Endodermal cell (in vitro differentiated cells): Measurements from ENCODE around the gene ALG8. TPM values are rescaled to one million over a fixed set of nuclear protein-coding genes. Genes with fewer than 3 reads are reported as not detected.
A peak's percentile ranks its signal among the peaks of the same experiment; 100 is the strongest.

ENCODE experiments used
- DNase-seq: peaks from one replicate; pipeline ENCODE4 v3.0.0-alpha.2; 2017
- H3K27ac ChIP-seq: 2 replicates; pipeline ENCODE4 v1.5.1; 2013; ENCODE audit warnings: mild to moderate bottlenecking, low read depth, low read length, moderate library complexity
- H3K27me3 ChIP-seq: 2 replicates; pipeline ENCODE4 v1.6.1; 2013; ENCODE audit warnings: mild to moderate bottlenecking, low read length, moderate library complexity; ENCODE audit not compliant: insufficient read depth, control insufficient read depth, poor library complexity, severe bottlenecking
- H3K36me3 ChIP-seq: 2 replicates; pipeline ENCODE4 v1.7.0; 2013; ENCODE audit warnings: mild to moderate bottlenecking, low read length, moderate library complexity; ENCODE audit not compliant: control insufficient read depth, insufficient read depth
- H3K4me1 ChIP-seq: one replicate; pipeline ENCODE4 v1.7.0; 2013; ENCODE audit warnings: low read length; ENCODE audit not compliant: control insufficient read depth, insufficient read depth
- H3K4me3 ChIP-seq: 2 replicates; pipeline ENCODE4 v1.5.1; 2013; ENCODE audit warnings: mild to moderate bottlenecking, low read length, moderate library complexity
- H3K9ac ChIP-seq: 2 replicates; pipeline ENCODE4 v1.6.1; 2013; ENCODE audit warnings: mild to moderate bottlenecking, low read length, moderate library complexity; ENCODE audit not compliant: poor library complexity, severe bottlenecking; ENCODE audit errors: extremely low read depth
- H3K9me3 ChIP-seq: 2 replicates; pipeline ENCODE4 v1.6.1; 2013; ENCODE audit warnings: mild to moderate bottlenecking, low read length, moderate library complexity; ENCODE audit not compliant: control insufficient read depth
- H3K27ac Mint-ChIP-seq: 2 replicates; pipeline ENCODE4 v1.8.0; 2020; ENCODE audit warnings: mixed read lengths
- H3K27me3 Mint-ChIP-seq: 2 replicates; pipeline ENCODE4 v1.8.0; 2021; ENCODE audit warnings: mild to moderate bottlenecking, mixed read lengths; ENCODE audit not compliant: insufficient read depth
- H3K36me3 Mint-ChIP-seq: 2 replicates; pipeline ENCODE4 v1.8.0; 2020; ENCODE audit warnings: low read depth, mixed read lengths
- H3K4me1 Mint-ChIP-seq: 2 replicates; pipeline ENCODE4 v1.8.0; 2020; ENCODE audit warnings: mixed read lengths
- H3K4me3 Mint-ChIP-seq: 2 replicates; pipeline ENCODE4 v1.8.0; 2020; ENCODE audit warnings: mild to moderate bottlenecking, moderate library complexity, mixed read lengths
- H3K9me3 Mint-ChIP-seq: 2 replicates; pipeline ENCODE4 v1.8.0; 2020; ENCODE audit warnings: mild to moderate bottlenecking, mixed read lengths
- CTCF ChIP-seq: fragments of 200-600 bp; sonication (generic); conservative IDR thresholded peaks from 2 replicates; pipeline ENCODE4 v1.5.0; 2021; ENCODE audit warnings: antibody characterized with exemption, mild to moderate bottlenecking
- WGBS, 2 experiments: methylation state at CpG; one replicate each; pipeline versions ENCODE4 v1.1.5 to v1.1.7; 2013; ENCODE audit warnings: missing lambda C conversion rate in 2 of 2, mixed read lengths in 1 of 2; ENCODE audit not compliant: insufficient coverage in 1 of 2, insufficient read length in 1 of 2; 5-methylcytosine and 5-hydroxymethylcytosine counted together
- total RNA-seq, 2 donors: library from RNA; stranded (reverse); fragmentation: NEBNext Ultra II Directional in 1 of 2; extraction: Animal tissue kit (Norgen Biotek cat#: 25700) in 1 of 2; gene quantifications; 2 replicates in 1 of 2; 3 replicates in 1 of 2; pipeline ENCODE4 v1.2.1, GENCODE V29; 2021

The ALG8 gene
- total RNA-seq, 2 donors from 2014 or later, result 72.1 to 81.4 TPM

- no peak overlapping the region for H3K4me3 ChIP-seq
- H3K9me3 ChIP-seq, result no peaks in the 10 kb centered on the region
- H3K27me3 ChIP-seq, result no peaks in the 10 kb centered on the region
- H3K4me3 Mint-ChIP-seq, result no peak overlapping the region
- no peaks in the 10 kb centered on the region for H3K9me3 Mint-ChIP-seq
- H3K27ac Mint-ChIP-seq, result no peak overlapping the region
- no peak for TF ChIP-seq CTCF
- no peaks in the 10 kb centered on the region for H3K4me1 ChIP-seq
- H3K27ac ChIP-seq, result no peak overlapping the region
- H3K27me3 Mint-ChIP-seq, result no peaks in the 10 kb centered on the region
- H3K4me1 Mint-ChIP-seq, result peaks cover 9% of the 10 kb centered on the region
- H3K36me3 Mint-ChIP-seq, result no peaks in the 10 kb centered on the region
- DNase-seq, result no peak
- 93 to 100% methylated on average over 2 to 4 of the region's 4 CpGs for WGBS, 2 experiments
- no peak overlapping the region for H3K9ac ChIP-seq
- no peaks in the 10 kb centered on the region for H3K36me3 ChIP-seq
Measured at GRCh38 chr11:78054971-78055370, 84.5 kb downstream of the ALG8 start.

GRCh38 chr11:78050964-78051831, 88.2 kb downstream of the ALG8 start:
- H3K27ac ChIP-seq, result no peak overlapping the region
- H3K4me3 Mint-ChIP-seq, result no peak overlapping the region
- no peaks in the 10 kb centered on the region for H3K27me3 ChIP-seq
- H3K36me3 Mint-ChIP-seq, result no peaks in the 10 kb centered on the region
- no peaks in the 10 kb centered on the region for H3K36me3 ChIP-seq
- peaks cover 11% of the 10 kb centered on the region for H3K4me1 Mint-ChIP-seq
- peak; percentile 73 for DNase-seq
- H3K9me3 ChIP-seq, result no peaks in the 10 kb centered on the region
- no peaks in the 10 kb centered on the region for H3K4me1 ChIP-seq
- peak overlapping the region; percentile 84 for H3K27ac Mint-ChIP-seq
- no peak overlapping the region for H3K9ac ChIP-seq
- no peak for TF ChIP-seq CTCF
- no peaks in the 10 kb centered on the region for H3K9me3 Mint-ChIP-seq
- 68 to 90% methylated on average over 3 to 4 of the region's 6 CpGs for WGBS, 2 experiments
- H3K4me3 ChIP-seq, result no peak overlapping the region
- no peaks in the 10 kb centered on the region for H3K27me3 Mint-ChIP-seq

Other genes with a start within 250 kb of the ALG8 start
- gene INTS4, start 145.0 kb downstream of the ALG8 start, total RNA-seq, result 10 to 100 TPM; 37.2 to 42.0 TPM
- gene KCTD14, start 116.3 kb downstream of the ALG8 start, total RNA-seq, result 10 to 100 TPM in 1 of 2 donors, 1 to 10 TPM in 1; 8.6 to 12.8 TPM
- not detected for gene THRSP, start 75.8 kb downstream of the ALG8 start, total RNA-seq
- 100 to 1,000 TPM; 255 to 275 TPM for gene NDUFC2, start 59.8 kb downstream of the ALG8 start, total RNA-seq
- gene KCTD21, start 49.0 kb upstream of the ALG8 start, total RNA-seq, result 1 to 10 TPM; 4.1 to 4.6 TPM
- gene USP35, start 49.3 kb upstream of the ALG8 start, total RNA-seq, result 10 to 100 TPM in 1 of 2 donors, 1 to 10 TPM in 1; 8.6 to 11.2 TPM